HL-60 (cell line): ENCODE measurements around the gene RGS6.

Experiments
- GABPA ChIP-seq: IDR thresholded peaks from 2 replicates; pipeline ENCODE4 v1.6.1; 2012; ENCODE audit warnings: low read depth
- POLR2AphosphoS5 ChIP-seq: IDR thresholded peaks from 2 replicates; pipeline ENCODE4 v1.6.1; 2012; ENCODE audit warnings: low read depth
- TF ChIP-seq, protein P1 (sequence below): IDR thresholded peaks from one replicate; pipeline ENCODE4 v1.5.1; 2011; ENCODE audit warnings: low read length, control low read depth, inconsistent platforms; ENCODE audit not compliant: insufficient read depth
- TF ChIP-seq, protein P2 (sequence below): IDR thresholded peaks from 2 replicates; pipeline ENCODE4 v1.6.1; 2012; ENCODE audit warnings: low read depth; ENCODE audit not compliant: insufficient replicate concordance

DNA sequence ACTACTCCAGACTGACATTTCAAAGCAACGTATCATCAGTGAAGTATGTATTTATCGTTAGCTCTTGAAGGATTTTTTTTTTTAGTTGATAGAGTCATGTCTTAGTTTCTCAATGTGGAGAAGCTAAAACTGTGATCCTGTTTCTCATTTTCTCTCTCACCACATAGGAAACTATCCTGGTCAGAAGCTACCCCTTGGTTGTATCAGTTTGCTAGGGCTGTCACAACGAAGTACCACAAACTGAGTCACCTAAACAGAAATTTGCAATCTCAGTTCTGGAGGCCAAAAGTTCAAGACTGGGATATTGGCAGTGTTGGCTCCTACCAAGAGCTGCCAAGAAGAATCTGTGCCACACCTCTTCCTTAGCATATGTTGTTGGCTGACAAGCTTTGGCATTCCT lies 369.1 kb downstream of the RGS6 start:
- TF ChIP-seq, protein P1, sequence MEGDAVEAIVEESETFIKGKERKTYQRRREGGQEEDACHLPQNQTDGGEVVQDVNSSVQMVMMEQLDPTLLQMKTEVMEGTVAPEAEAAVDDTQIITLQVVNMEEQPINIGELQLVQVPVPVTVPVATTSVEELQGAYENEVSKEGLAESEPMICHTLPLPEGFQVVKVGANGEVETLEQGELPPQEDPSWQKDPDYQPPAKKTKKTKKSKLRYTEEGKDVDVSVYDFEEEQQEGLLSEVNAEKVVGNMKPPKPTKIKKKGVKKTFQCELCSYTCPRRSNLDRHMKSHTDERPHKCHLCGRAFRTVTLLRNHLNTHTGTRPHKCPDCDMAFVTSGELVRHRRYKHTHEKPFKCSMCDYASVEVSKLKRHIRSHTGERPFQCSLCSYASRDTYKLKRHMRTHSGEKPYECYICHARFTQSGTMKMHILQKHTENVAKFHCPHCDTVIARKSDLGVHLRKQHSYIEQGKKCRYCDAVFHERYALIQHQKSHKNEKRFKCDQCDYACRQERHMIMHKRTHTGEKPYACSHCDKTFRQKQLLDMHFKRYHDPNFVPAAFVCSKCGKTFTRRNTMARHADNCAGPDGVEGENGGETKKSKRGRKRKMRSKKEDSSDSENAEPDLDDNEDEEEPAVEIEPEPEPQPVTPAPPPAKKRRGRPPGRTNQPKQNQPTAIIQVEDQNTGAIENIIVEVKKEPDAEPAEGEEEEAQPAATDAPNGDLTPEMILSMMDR = no peak
- no peak for TF ChIP-seq POLR2AphosphoS5
- TF ChIP-seq GABPA = no peak
- TF ChIP-seq, protein P2, sequence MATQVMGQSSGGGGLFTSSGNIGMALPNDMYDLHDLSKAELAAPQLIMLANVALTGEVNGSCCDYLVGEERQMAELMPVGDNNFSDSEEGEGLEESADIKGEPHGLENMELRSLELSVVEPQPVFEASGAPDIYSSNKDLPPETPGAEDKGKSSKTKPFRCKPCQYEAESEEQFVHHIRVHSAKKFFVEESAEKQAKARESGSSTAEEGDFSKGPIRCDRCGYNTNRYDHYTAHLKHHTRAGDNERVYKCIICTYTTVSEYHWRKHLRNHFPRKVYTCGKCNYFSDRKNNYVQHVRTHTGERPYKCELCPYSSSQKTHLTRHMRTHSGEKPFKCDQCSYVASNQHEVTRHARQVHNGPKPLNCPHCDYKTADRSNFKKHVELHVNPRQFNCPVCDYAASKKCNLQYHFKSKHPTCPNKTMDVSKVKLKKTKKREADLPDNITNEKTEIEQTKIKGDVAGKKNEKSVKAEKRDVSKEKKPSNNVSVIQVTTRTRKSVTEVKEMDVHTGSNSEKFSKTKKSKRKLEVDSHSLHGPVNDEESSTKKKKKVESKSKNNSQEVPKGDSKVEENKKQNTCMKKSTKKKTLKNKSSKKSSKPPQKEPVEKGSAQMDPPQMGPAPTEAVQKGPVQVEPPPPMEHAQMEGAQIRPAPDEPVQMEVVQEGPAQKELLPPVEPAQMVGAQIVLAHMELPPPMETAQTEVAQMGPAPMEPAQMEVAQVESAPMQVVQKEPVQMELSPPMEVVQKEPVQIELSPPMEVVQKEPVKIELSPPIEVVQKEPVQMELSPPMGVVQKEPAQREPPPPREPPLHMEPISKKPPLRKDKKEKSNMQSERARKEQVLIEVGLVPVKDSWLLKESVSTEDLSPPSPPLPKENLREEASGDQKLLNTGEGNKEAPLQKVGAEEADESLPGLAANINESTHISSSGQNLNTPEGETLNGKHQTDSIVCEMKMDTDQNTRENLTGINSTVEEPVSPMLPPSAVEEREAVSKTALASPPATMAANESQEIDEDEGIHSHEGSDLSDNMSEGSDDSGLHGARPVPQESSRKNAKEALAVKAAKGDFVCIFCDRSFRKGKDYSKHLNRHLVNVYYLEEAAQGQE = no peak
